Adipocyte (in vitro differentiated cells): Measurements from ENCODE around the gene FUBP1.
A peak's percentile ranks its signal among the peaks of the same experiment; 100 is the strongest.
"Not testable (repeated sequence)": the region's sequence is repeated elsewhere in the genome, so short reads cannot be mapped to it uniquely, and the experiment has no call there.

Experiments
- DNase-seq: peaks from one replicate; pipeline ENCODE4 v3.0.0-alpha.2; 2015; ENCODE audit warnings: low read depth
- H3K27me3 ChIP-seq: replicated peaks from 2 replicates; pipeline ENCODE4 v1.7.0; 2013; ENCODE audit warnings: mild to moderate bottlenecking, low read length, moderate library complexity; ENCODE audit not compliant: control insufficient read depth, insufficient read depth
- H3K36me3 ChIP-seq: 2 replicates; pipeline ENCODE4 v1.7.0; 2013; ENCODE audit warnings: low read length, mild to moderate bottlenecking, moderate library complexity; ENCODE audit not compliant: control insufficient read depth, insufficient read depth, severe bottlenecking
- H3K4me1 ChIP-seq: 2 replicates; pipeline ENCODE4 v1.7.0; 2013; ENCODE audit warnings: mild to moderate bottlenecking, low read length, moderate library complexity; ENCODE audit not compliant: control insufficient read depth, insufficient read depth
- H3K4me3 ChIP-seq: 2 replicates; pipeline ENCODE4 v1.7.0; 2013; ENCODE audit warnings: mild to moderate bottlenecking, low read length, moderate library complexity
- H3K9ac ChIP-seq: 2 replicates; pipeline ENCODE4 v1.7.0; 2013; ENCODE audit warnings: mild to moderate bottlenecking, low read length, moderate library complexity
- H3K9me3 ChIP-seq: 2 replicates; pipeline ENCODE4 v1.7.0; 2013; ENCODE audit warnings: mild to moderate bottlenecking, low read length, moderate library complexity; ENCODE audit not compliant: control insufficient read depth

The FUBP1 gene, protein sequence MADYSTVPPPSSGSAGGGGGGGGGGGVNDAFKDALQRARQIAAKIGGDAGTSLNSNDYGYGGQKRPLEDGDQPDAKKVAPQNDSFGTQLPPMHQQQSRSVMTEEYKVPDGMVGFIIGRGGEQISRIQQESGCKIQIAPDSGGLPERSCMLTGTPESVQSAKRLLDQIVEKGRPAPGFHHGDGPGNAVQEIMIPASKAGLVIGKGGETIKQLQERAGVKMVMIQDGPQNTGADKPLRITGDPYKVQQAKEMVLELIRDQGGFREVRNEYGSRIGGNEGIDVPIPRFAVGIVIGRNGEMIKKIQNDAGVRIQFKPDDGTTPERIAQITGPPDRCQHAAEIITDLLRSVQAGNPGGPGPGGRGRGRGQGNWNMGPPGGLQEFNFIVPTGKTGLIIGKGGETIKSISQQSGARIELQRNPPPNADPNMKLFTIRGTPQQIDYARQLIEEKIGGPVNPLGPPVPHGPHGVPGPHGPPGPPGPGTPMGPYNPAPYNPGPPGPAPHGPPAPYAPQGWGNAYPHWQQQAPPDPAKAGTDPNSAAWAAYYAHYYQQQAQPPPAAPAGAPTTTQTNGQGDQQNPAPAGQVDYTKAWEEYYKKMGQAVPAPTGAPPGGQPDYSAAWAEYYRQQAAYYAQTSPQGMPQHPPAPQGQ

DNA sequence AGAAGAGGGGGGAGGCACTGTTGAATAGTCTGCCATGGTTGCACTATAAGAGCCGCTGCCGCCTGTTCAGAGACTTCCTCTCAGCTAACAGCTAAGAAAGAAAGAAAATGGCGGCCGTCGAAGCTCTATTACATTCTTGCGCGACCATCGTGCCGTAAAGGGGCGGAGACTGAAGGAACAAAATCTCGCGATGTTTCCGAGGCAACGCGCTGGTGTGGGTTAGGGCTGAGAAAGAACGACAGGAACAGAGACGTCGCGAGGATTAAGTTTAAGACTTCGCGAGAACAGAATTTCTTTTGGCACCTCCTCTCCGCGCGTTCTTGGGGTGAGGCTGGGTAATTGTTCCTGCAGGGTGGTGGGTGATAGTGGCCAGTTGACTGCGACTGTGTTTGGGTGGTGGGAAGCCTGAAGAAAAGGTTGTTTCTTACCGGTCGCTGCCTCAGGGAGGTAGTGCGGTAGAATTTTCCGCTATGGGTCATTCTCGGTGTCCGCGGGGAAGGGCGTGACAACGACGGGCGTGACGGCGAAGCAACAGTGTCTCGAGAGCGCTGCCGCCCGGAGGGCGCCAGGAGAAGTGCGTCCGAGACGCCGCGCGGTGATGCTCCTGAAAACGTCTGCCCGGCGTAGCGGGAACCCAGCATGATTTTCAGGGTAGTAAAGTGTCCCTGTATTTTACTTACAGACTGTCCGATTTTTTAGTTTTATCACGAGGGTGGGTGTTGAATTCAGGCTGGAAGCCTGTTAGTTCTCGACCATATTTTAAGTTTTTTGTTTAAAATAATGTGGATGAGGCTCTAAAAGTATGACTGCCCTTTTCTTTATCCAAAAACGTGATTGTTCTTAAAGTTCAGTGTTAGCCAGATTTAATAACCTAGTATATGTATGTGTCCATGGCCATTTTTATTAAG, at the start of gene FUBP1:
TSS of gene FUBP1 (minus strand) at position 104 of the 908 bp plus-strand sequence. CDS start at position 36, 68 bp downstream.
- no peaks in the 10 kb centered on the region for H3K9me3 ChIP-seq
- H3K36me3 ChIP-seq, result peaks cover 9% of the 10 kb centered on the region
- peak within 1 kb of the TSS; percentile 100 for H3K9ac ChIP-seq
- H3K27me3 ChIP-seq, result no peaks in the 10 kb centered on the region
- peak within 1 kb of the TSS; percentile 100 for H3K4me3 ChIP-seq
- peak; percentile 100 for DNase-seq
- H3K4me1 ChIP-seq, result peaks cover 49% of the 10 kb centered on the region

DNA sequence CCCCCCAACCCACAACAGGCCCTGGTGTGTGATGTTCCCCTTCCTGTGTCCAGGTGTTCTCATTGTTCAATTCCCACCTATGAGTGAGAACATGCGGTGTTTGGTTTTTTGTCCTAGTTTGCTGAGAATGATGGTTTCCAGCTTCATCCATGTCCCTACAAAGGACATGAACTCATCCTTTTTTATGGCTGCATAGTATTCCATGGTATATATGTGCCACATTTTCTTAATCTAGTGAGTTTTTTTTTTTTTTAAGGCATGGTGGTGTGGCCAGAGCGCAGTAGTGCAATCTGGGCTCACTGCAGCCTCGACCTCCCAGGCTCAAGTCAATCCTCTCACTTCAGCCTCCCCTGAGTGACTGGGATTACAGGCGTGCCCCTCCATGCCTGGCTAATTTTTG, 42.3 kb upstream of the FUBP1 start:
- H3K4me3 ChIP-seq, result not testable (repeated sequence)

DNA sequence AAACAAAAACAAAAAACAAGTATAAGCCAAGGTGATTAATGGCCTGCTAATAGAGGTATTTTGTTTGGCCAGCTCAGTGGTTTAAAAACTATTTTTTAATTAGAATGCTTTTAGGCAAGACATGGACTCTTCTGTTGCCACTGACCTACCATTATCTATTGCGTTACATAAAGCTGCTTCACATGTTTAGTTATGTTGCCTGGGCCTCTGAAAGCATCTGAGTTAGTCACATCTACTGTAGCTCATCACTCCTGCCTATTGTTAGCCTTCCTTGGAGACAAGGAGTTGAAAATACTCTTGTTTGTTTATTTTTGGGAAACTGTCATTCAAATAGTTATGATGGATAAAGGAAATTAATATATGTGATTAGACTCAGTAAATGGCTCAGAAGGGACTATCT, 40.2 kb upstream of the FUBP1 start:
- Histone ChIP-seq H3K9ac (no peak overlapping the region), H3K4me1 (peaks cover 11% of the 10 kb centered on the region), H3K27me3 (no peaks in the 10 kb centered on the region), H3K4me3 (no peak overlapping the region), H3K36me3 (peaks cover 47% of the 10 kb centered on the region), H3K9me3 (no peaks in the 10 kb centered on the region)
- no peak for DNase-seq

More for the DNA sequence above, 42.3 kb upstream of the FUBP1 start:
- DNase-seq, H3K9ac ChIP-seq, H3K27me3 ChIP-seq, H3K9me3 ChIP-seq, H3K4me1 ChIP-seq: not testable (repeated sequence)
- peaks cover 30% of the 10 kb centered on the region for H3K36me3 ChIP-seq

DNA sequence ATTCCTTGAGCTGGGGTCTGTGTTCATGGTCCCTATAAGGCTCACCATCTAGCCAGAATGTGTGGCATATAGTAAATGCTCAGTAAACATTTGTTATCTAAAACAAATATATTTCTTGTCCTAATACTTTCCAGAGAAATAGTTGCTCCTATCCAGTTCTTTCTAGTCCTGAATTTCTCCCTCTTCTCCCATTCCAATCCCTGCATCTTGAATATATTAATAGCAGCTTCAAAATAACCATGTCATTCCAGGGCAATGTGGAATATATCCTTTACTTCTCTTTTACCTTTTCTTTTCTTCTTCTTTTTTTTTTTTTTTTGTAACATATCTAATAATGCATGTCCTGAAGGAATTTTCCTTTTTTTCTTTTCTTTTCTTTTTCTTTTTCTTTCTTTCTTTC, 36.3 kb upstream of the FUBP1 start:
- H3K4me3 ChIP-seq, result peak overlapping the region; percentile 57
- H3K36me3 ChIP-seq, result peaks cover 60% of the 10 kb centered on the region
- DNase-seq, result no peak
- no peak overlapping the region for H3K9ac ChIP-seq
- H3K4me1 ChIP-seq, result peaks cover 22% of the 10 kb centered on the region
- no peaks in the 10 kb centered on the region for H3K27me3 ChIP-seq
- no peaks in the 10 kb centered on the region for H3K9me3 ChIP-seq

DNA sequence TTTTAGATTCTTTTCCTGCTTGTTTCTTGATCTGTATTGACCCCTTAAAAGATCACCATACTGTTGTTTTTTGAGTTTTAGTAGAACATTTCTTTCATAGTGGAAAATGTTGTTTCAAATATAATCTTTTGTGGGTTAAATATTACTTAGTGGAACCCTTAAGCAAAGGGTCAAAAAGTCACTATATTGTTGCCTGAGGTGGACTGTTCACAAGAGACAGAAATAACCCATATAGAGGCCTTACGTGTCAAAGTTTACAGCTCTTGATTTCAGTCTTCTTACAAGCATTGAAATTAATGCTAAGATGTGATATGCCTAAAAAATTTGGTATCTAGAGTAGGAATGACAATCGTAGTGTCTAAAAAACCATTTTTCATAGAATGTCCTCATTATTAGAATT, 32.2 kb upstream of the FUBP1 start:
- Histone ChIP-seq H3K9me3 (no peaks in the 10 kb centered on the region), H3K27me3 (no peaks in the 10 kb centered on the region), H3K4me1 (peaks cover 30% of the 10 kb centered on the region), H3K9ac (peak overlapping the region; percentile 80), H3K4me3 (peak overlapping the region; percentile 96), H3K36me3 (peaks cover 29% of the 10 kb centered on the region)
- DNase-seq, result no peak

DNA sequence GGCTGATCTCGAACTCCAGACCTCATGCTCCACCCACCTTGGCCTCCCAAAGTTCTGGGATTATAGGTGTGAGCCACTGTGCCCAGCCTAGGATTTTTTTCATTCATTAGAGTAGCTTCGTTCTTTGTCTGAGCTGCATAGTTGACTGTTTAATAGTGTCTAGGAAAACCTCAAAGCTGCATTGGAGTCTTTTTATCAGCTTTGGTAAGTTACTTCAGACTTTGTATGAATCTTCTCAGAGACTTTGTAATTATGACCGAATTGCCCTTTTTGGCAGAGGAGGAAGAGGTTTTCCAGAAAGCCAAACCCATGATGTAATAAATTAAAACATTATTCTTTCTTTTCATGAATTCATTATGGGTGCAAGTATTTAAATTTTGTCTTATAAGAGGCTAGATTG, 31.0 kb upstream of the FUBP1 start:
- Histone ChIP-seq H3K27me3 (no peaks in the 10 kb centered on the region), H3K9ac (peak overlapping the region; percentile 80), H3K4me1 (peaks cover 27% of the 10 kb centered on the region), H3K9me3 (no peaks in the 10 kb centered on the region), H3K4me3 (peak overlapping the region; percentile 96), H3K36me3 (peaks cover 21% of the 10 kb centered on the region)
- no peak for DNase-seq

DNA sequence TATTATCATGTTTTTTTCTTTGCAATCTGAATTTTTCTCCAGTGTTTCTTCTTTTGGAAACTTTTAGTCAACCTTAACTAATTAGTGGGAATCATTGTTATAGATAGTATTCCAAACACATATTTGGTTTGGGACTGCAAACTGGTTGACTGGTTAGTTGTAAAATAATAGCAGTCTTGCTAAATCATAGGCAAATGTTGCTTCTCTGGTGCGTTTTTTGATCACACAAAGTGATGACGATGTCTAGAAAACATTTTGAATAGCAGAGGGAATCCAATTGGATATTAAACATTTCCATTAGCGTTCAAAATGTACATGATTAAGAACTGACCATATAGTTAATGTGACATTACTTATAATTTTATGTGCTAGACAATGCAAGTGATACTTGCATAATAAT, 30.4 kb upstream of the FUBP1 start:
- Histone ChIP-seq H3K9ac (peak overlapping the region; percentile 80), H3K9me3 (no peaks in the 10 kb centered on the region), H3K27me3 (no peaks in the 10 kb centered on the region), H3K4me1 (peaks cover 25% of the 10 kb centered on the region), H3K36me3 (peaks cover 15% of the 10 kb centered on the region), H3K4me3 (peak overlapping the region; percentile 96)
- DNase-seq, result no peak

DNA sequence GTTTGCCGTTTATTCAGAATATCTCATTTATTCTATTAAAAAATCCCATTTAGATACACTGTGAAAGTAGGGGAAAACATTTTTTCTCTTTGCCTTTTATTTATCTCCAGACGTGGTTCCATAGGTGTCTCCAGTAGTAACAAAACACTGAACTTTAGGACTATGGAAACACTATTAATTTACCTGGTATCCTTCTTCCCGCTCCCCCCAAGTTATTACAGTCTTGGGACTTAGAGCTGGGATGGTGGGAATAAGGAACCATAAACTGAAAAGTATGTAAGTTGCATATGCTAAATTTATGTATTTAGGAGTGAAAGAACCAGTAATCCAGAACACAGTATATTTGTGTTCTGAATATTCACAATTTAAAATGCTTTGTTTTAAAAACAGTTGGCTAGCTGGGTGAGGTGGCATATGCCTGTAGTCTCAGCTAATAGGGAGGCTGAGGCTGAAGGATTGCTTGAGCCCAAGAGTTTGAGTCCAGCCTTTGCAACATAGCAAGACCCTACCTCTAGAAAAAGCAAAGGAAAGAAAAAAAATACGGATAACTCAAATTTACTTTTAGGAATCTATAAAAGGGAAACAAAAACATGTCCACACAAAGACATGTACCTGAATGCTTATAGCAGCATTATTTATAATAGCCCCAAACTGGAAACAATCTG, 28.9 kb upstream of the FUBP1 start:
- peak overlapping the region; percentile 96 for H3K4me3 ChIP-seq

DNA sequence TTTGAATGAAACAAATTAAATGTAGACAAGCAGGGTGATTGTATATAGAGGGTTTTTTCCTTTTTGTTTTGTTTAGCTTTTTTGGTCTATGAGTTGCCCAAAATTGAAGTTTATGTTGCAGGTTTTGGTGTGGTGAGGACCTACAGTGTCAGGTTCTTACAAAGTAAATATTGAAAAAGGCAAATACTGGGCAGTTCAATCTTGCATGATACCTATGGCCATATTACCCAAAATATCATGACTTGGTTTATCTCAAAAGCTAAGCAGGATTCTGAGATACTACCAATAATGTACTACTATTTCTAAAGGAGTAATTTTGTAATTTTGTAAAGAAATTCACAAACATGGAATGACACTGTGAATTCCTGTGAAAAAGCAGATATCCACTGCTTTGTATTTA, 27.6 kb upstream of the FUBP1 start:
- peak overlapping the region; percentile 99 for H3K9ac ChIP-seq
- H3K36me3 ChIP-seq, result no peaks in the 10 kb centered on the region
- H3K27me3 ChIP-seq, result no peaks in the 10 kb centered on the region
- peak overlapping the region; percentile 96 for H3K4me3 ChIP-seq
- H3K9me3 ChIP-seq, result no peaks in the 10 kb centered on the region
- DNase-seq, result no peak
- H3K4me1 ChIP-seq, result peaks cover 40% of the 10 kb centered on the region

More for the DNA sequence above, 28.9 kb upstream of the FUBP1 start:
- Histone ChIP-seq H3K9ac (peak overlapping the region; percentile 99), H3K9me3 (no peaks in the 10 kb centered on the region), H3K36me3 (peaks cover 1% of the 10 kb centered on the region), H3K27me3 (no peaks in the 10 kb centered on the region), H3K4me1 (peaks cover 36% of the 10 kb centered on the region)
- DNase-seq, result no peak

DNA sequence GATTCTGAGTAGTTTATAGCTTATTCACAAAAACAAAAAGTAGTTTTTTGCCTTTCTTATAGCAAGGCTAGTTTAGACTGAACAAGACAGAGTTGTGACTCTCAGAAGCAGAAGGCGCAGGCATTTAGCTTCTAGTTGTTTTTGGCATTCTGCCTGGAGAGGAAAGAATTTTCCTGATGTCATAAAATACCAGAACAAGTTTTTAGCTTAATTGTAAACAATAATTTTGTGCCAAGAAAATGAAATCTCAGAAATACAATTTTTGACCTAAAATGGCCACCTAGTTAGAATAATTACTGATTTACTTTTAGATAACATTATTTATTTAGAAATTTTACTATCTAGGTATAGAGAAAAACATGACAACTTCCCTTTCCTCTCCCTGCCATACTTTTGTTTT, 26.9 kb upstream of the FUBP1 start:
- DNase-seq, result peak; percentile 94
- Histone ChIP-seq H3K4me1 (peaks cover 35% of the 10 kb centered on the region), H3K9me3 (no peaks in the 10 kb centered on the region), H3K27me3 (no peaks in the 10 kb centered on the region), H3K4me3 (peak overlapping the region; percentile 96), H3K9ac (peak overlapping the region; percentile 99), H3K36me3 (no peaks in the 10 kb centered on the region)
